Cardiac muscle cell (in vitro differentiated cells and primary cell): ENCODE results near the gene KCNN2. TPM values are rescaled to one million over a fixed set of nuclear protein-coding genes. Genes with fewer than 3 reads are reported as not detected.

ENCODE experiments used
- DNase-seq, 2 donors: peaks; one replicate each; pipeline versions ENCODE4 v3.0.0 to v3.0.0-alpha.2; 2010 to 2017; ENCODE audit warnings: low read depth in 1 of 2, low spot score in 1 of 2
- H3K27ac ChIP-seq: fragments of 200-600 bp; sonication (generic); 2 replicates; pipeline ENCODE4 v1.5.1; 2016
- H3K27me3 ChIP-seq: fragments of 200-600 bp; sonication (generic); 2 replicates; pipeline ENCODE4 v1.6.0; 2016; ENCODE audit warnings: control low read depth
- H3K36me3 ChIP-seq: fragments of 200-600 bp; sonication (generic); 2 replicates; pipeline ENCODE4 v1.5.1; 2016; ENCODE audit warnings: control low read depth
- H3K4me1 ChIP-seq: fragments of 200-600 bp; sonication (generic); 2 replicates; pipeline ENCODE4 v1.8.1; 2017; ENCODE audit warnings: low read depth, mild to moderate bottlenecking, mixed run types
- H3K4me3 ChIP-seq: fragments of 200-600 bp; sonication (generic); 2 replicates; pipeline ENCODE4 v1.5.1; 2016; ENCODE audit warnings: mild to moderate bottlenecking
- H3K9me3 ChIP-seq: fragments of 200-600 bp; sonication (generic); 2 replicates; pipeline ENCODE4 v1.5.1; 2017; ENCODE audit warnings: low read depth, mild to moderate bottlenecking, control low read depth
- CTCF ChIP-seq: IDR thresholded peaks from 2 replicates; pipeline ENCODE4 v1.5.1; 2012; ENCODE audit warnings: low read depth, mild to moderate bottlenecking, low read length
- polyA plus RNA-seq: library from polyadenylated mRNA; unstranded; fragments of >200 nt; fragmentation: Nextera tagmentation; extraction: Ambion mirVana; gene quantifications from 2 replicates; pipeline ENCODE4 v1.2.1, GENCODE V29; 2016
- total RNA-seq: library from RNA; depleted of rRNA; stranded (reverse); fragments of >200 nt; gene quantifications from 2 replicates; pipeline ENCODE4 v1.2.3, GENCODE V29; 2016

The KCNN2 gene
- total and polyA plus RNA-seq, 2 experiments from 2014 or later: 13.5 to 44.9 TPM

GRCh38 chr5:114362977-114363761, 1.3 kb downstream of the KCNN2 start:
- Histone ChIP-seq H3K4me1 (no peaks in the 10 kb centered on the region), H3K27me3 (peaks cover 43% of the 10 kb centered on the region), H3K36me3 (no peaks in the 10 kb centered on the region), H3K9me3 (no peaks in the 10 kb centered on the region), H3K27ac (no peak overlapping the region), H3K4me3 (peak overlapping the region; percentile 51)
- TF ChIP-seq CTCF: no peak
- DNase-seq: peak in 1 of 2 donors; percentile 27

GRCh38 chr5:114363837-114364236, 2.0 kb downstream of the KCNN2 start:
- Histone ChIP-seq H3K27ac (no peak overlapping the region), H3K36me3 (no peaks in the 10 kb centered on the region), H3K4me1 (no peaks in the 10 kb centered on the region), H3K27me3 (peaks cover 40% of the 10 kb centered on the region), H3K4me3 (peak overlapping the region; percentile 51), H3K9me3 (no peaks in the 10 kb centered on the region)
- no peak for TF ChIP-seq CTCF
- DNase-seq: no peak

GRCh38 chr5:114367029-114367428, 5.2 kb downstream of the KCNN2 start:
- Histone ChIP-seq H3K27ac (no peak overlapping the region), H3K27me3 (peaks cover 26% of the 10 kb centered on the region), H3K4me3 (no peak overlapping the region), H3K4me1 (no peaks in the 10 kb centered on the region), H3K36me3 (no peaks in the 10 kb centered on the region), H3K9me3 (no peaks in the 10 kb centered on the region)
- peak in 1 of 2 donors; percentile 14 for DNase-seq
- no peak for TF ChIP-seq CTCF

GRCh38 chr5:114369680-114370417, 8.0 kb downstream of the KCNN2 start:
- Histone ChIP-seq H3K9me3 (no peaks in the 10 kb centered on the region), H3K4me1 (no peaks in the 10 kb centered on the region), H3K4me3 (no peak overlapping the region), H3K27ac (no peak overlapping the region), H3K27me3 (peaks cover 4% of the 10 kb centered on the region), H3K36me3 (no peaks in the 10 kb centered on the region)
- DNase-seq: no peak
- no peak for TF ChIP-seq CTCF

- Histone ChIP-seq H3K4me3 (no peak overlapping the region), H3K9me3 (no peaks in the 10 kb centered on the region), H3K27ac (no peak overlapping the region), H3K36me3 (no peaks in the 10 kb centered on the region), H3K27me3 (no peaks in the 10 kb centered on the region), H3K4me1 (no peaks in the 10 kb centered on the region)
- no peak for TF ChIP-seq CTCF
- no peak for DNase-seq
Observed at GRCh38 chr5:114377050-114377844, 15.4 kb downstream of the KCNN2 start.
